ENCODE measurements around the gene TPD52L1.
"Not testable (repeated sequence)": the region's sequence is repeated elsewhere in the genome, so short reads cannot be mapped to it uniquely, and the experiment has no call there.

- not testable (repeated sequence) for TF ChIP-seq EZH2 (IDR thresholded peaks at IDR 0.05; ENCODE audit: borderline replicate concordance, low read depth, low read length, severe bottlenecking); CTCF (IDR thresholded peaks at IDR 0.05; ENCODE audit: extremely low read depth in 1 of 2, insufficient read depth in 1 of 2, low read depth in 1 of 2, low read length in 2 of 2)
Measured at GRCh38 chr6:125282470-125282869, 128.9 kb downstream of the TPD52L1 start.

All from endothelial cell of umbilical vein (primary cell).